ENCODE measurements around the gene SEC24A.
A peak's percentile ranks its signal among the peaks of the same experiment; 100 is the strongest.
"Not testable (repeated sequence)": the region's sequence is repeated elsewhere in the genome, so short reads cannot be mapped to it uniquely, and the experiment has no call there.

Gene SEC24A

GRCh38 chr5:134741052-134741451, 92.5 kb downstream of the SEC24A start:
- DNase-seq (ENCODE audit: low read depth) = no peak
- H3K4me3 ChIP-seq (ENCODE audit: low read depth, low read length) = no peak overlapping the region
- no peak for TF ChIP-seq CTCF (conservative IDR thresholded peaks at IDR 0.05; ENCODE audit: low read depth, low read length)

GRCh38 chr5:134742134-134742533, 93.5 kb downstream of the SEC24A start:
- TF ChIP-seq CTCF (conservative IDR thresholded peaks at IDR 0.05; ENCODE audit: low read depth, low read length) = no peak
- no peak for DNase-seq (ENCODE audit: low read depth)
- no peak overlapping the region for H3K4me3 ChIP-seq (ENCODE audit: low read depth, low read length)

- no peak for TF ChIP-seq CTCF (conservative IDR thresholded peaks at IDR 0.05; ENCODE audit: low read depth, low read length)
- H3K4me3 ChIP-seq (ENCODE audit: low read depth, low read length) = no peak overlapping the region
- no peak for DNase-seq (ENCODE audit: low read depth)
These were observed 100.8 kb downstream of the SEC24A start for GRCh38 chr5:134749415-134749814.

GRCh38 chr5:134758176-134758503, 109.6 kb downstream of the SEC24A start:
- TF ChIP-seq CTCF (conservative IDR thresholded peaks at IDR 0.05; ENCODE audit: low read depth, low read length) = no peak
- peak overlapping the region; percentile 100 for H3K4me3 ChIP-seq (ENCODE audit: low read depth, low read length)
- no peak for DNase-seq (ENCODE audit: low read depth)

GRCh38 chr5:134758504-134759341, 110.1 kb downstream of the SEC24A start, which contains the start of gene DDX46:
TSS of gene DDX46 (plus strand) at chr5:134758779. CDS start at chr5:134758939, 160 bp downstream.
- peak; percentile 78 for TF ChIP-seq CTCF (conservative IDR thresholded peaks at IDR 0.05; ENCODE audit: low read depth, low read length)
- DNase-seq (ENCODE audit: low read depth) = peak; percentile 95
- peak within 1 kb of the TSS; percentile 100 for H3K4me3 ChIP-seq (ENCODE audit: low read depth, low read length)

- H3K4me3 ChIP-seq (ENCODE audit: low read depth, low read length) = not testable (repeated sequence)
- peak; percentile 26 for DNase-seq (ENCODE audit: low read depth)
These were observed 119.1 kb downstream of the SEC24A start for GRCh38 chr5:134767528-134768291.

- DNase-seq (ENCODE audit: low read depth) = peak; percentile 89
- no peak overlapping the region for H3K4me3 ChIP-seq (ENCODE audit: low read depth, low read length)
- no peak for TF ChIP-seq CTCF (conservative IDR thresholded peaks at IDR 0.05; ENCODE audit: low read depth, low read length)
These were observed 120.6 kb downstream of the SEC24A start for GRCh38 chr5:134769206-134769605.

Measured in choroid plexus epithelial cell (primary cell).